Measurements from ENCODE around the gene NIPA2. TPM values are rescaled to one million over a fixed set of nuclear protein-coding genes. Genes with fewer than 3 reads are reported as not detected.

NIPA2 gene
- total RNA-seq, 3 donors from 2014 or later (not counting 1 experiment from before 2014, with no cell fraction given), result 37.3 to 41.3 (median 40.9) TPM

DNA sequence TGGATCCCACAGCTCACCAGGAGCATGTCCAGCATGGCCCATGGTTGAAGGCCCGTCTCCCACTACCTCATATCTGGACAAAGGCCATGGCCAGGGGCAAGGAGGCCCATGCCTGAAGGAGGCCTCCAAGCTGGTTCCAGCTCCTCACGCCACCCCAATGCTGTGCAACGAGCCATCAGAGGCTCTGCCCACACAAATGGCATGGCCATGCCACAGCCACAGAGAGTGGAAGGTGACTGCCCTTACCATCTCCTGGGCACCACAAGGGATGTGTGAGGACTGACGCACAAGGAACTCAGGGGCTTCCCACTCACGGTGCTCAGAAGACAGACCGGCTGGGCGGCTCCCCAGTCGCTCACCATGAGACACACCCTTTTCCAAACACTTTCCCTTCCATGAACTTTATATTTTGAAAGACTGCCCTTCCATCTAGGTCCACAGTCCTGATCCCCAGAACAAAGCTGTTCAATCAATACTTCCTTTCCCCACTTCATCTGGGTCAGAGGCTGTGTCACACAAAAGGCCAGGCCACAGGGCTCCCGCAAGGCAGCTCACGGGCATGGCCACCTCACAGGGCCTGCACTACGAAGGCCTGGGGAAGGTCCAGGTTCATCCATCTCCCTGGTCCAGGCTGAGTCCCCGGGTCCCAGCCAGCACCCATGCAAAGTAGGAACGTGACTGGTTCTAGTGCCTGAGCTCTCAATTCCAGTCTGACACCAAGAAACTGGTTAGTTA is 75.3 kb downstream of the NIPA2 start:
- ATAC-seq (no peak), DNase-seq (no peak)
- Histone ChIP-seq H3K27me3 (ENCODE audit: control insufficient read depth, insufficient read depth, low read length) (no peaks in the 10 kb centered on the region), H3K4me3 (ENCODE audit: low read length) (no peak overlapping the region), H3K4me1 (ENCODE audit: control insufficient read depth, insufficient read depth, low read length) (no peaks in the 10 kb centered on the region), H3K27ac (ENCODE audit: low read length) (no peak overlapping the region), H3K36me3 (ENCODE audit: control insufficient read depth, insufficient read depth, low read length) (no peaks in the 10 kb centered on the region), H3K9me3 (ENCODE audit: control insufficient read depth, insufficient read depth, low read length) (no peaks in the 10 kb centered on the region)
- Mint-ChIP-seq H3K4me3 (no peak overlapping the region), H3K4me1 (no peaks in the 10 kb centered on the region), H3K36me3 (no peaks in the 10 kb centered on the region), H3K27ac (no peak overlapping the region), H3K9me3 (no peaks in the 10 kb centered on the region), H3K27me3 (ENCODE audit: low read depth in 2 of 2) (no peaks in the 10 kb centered on the region)
- 93% methylated on average over 13 of the region's 13 CpGs for WGBS (ENCODE audit: insufficient coverage)
- intact Hi-C loops (cut with micrococcal nuclease), result no loop called here
- TF ChIP-seq, protein P1, sequence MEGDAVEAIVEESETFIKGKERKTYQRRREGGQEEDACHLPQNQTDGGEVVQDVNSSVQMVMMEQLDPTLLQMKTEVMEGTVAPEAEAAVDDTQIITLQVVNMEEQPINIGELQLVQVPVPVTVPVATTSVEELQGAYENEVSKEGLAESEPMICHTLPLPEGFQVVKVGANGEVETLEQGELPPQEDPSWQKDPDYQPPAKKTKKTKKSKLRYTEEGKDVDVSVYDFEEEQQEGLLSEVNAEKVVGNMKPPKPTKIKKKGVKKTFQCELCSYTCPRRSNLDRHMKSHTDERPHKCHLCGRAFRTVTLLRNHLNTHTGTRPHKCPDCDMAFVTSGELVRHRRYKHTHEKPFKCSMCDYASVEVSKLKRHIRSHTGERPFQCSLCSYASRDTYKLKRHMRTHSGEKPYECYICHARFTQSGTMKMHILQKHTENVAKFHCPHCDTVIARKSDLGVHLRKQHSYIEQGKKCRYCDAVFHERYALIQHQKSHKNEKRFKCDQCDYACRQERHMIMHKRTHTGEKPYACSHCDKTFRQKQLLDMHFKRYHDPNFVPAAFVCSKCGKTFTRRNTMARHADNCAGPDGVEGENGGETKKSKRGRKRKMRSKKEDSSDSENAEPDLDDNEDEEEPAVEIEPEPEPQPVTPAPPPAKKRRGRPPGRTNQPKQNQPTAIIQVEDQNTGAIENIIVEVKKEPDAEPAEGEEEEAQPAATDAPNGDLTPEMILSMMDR (IDR thresholded peaks at IDR 0.05), result no peak

DNA sequence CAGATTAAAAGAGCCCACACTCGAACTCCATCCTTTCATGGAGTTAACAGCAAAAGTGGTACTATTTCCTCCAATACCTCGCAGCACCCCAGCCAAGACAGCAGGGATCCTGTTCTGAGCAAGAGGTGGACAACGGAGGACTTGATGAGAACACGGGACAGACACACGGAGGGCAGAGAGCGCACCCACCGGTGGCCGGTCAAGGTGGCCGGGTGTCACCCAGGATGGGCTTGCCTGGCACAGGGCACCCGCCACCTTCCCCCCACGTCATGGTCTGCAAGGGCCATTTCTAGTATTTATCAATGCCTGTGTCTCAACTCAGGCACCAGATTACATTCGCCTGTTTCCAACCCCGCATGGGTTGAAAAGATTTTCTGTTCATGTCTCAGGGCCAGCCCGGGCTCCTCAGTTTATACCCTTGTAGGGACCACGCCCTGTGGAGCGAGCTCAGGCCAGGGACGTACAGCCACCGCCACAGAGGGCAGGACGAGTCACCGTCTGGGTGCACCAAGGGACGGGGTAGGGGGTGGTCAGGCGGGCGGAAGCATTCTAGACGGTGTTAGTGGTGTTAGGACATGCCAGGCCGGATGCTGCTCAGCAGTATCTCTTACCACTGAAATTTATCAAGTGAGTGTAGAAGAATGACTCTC is 77.5 kb downstream of the NIPA2 start:
- Histone ChIP-seq H3K27me3 (ENCODE audit: control insufficient read depth, insufficient read depth, low read length) (no peaks in the 10 kb centered on the region), H3K36me3 (ENCODE audit: control insufficient read depth, insufficient read depth, low read length) (no peaks in the 10 kb centered on the region), H3K9me3 (ENCODE audit: control insufficient read depth, insufficient read depth, low read length) (no peaks in the 10 kb centered on the region), H3K4me3 (ENCODE audit: low read length) (no peak overlapping the region), H3K4me1 (ENCODE audit: control insufficient read depth, insufficient read depth, low read length) (no peaks in the 10 kb centered on the region), H3K27ac (ENCODE audit: low read length) (no peak overlapping the region)
- Mint-ChIP-seq H3K27ac (no peak overlapping the region), H3K4me1 (no peaks in the 10 kb centered on the region), H3K27me3 (ENCODE audit: low read depth in 2 of 2) (no peaks in the 10 kb centered on the region), H3K4me3 (no peak overlapping the region), H3K36me3 (no peaks in the 10 kb centered on the region), H3K9me3 (no peaks in the 10 kb centered on the region)
- 92% methylated on average over 25 of the region's 25 CpGs for WGBS (ENCODE audit: insufficient coverage)
- no peak for ATAC-seq
- intact Hi-C loops (cut with micrococcal nuclease), result no loop called here
- TF ChIP-seq, protein P1 (IDR thresholded peaks at IDR 0.05), result no peak
- DNase-seq, result no peak

GRCh38 chr15:22916606-22917350 is 78.3 kb downstream of the NIPA2 start:
- no peaks in the 10 kb centered on the region for H3K36me3 ChIP-seq (ENCODE audit: control insufficient read depth, insufficient read depth, low read length)
- H3K4me3 Mint-ChIP-seq, result no peak overlapping the region
- TF ChIP-seq, protein P1 (IDR thresholded peaks at IDR 0.05), result no peak
- no peaks in the 10 kb centered on the region for H3K4me1 Mint-ChIP-seq
- H3K9me3 Mint-ChIP-seq, result no peaks in the 10 kb centered on the region
- H3K4me3 ChIP-seq (ENCODE audit: low read length), result no peak overlapping the region
- intact Hi-C loops (cut with micrococcal nuclease), result no loop called here
- WGBS (ENCODE audit: insufficient coverage), result 95% methylated on average over 36 of the region's 36 CpGs
- no peaks in the 10 kb centered on the region for H3K27me3 Mint-ChIP-seq (ENCODE audit: low read depth in 2 of 2)
- no peaks in the 10 kb centered on the region for H3K9me3 ChIP-seq (ENCODE audit: control insufficient read depth, insufficient read depth, low read length)
- no peaks in the 10 kb centered on the region for H3K27me3 ChIP-seq (ENCODE audit: control insufficient read depth, insufficient read depth, low read length)
- DNase-seq (no peak), ATAC-seq (no peak)
- H3K27ac ChIP-seq (ENCODE audit: low read length), result no peak overlapping the region
- H3K27ac Mint-ChIP-seq, result no peak overlapping the region
- no peaks in the 10 kb centered on the region for H3K4me1 ChIP-seq (ENCODE audit: control insufficient read depth, insufficient read depth, low read length)
- H3K36me3 Mint-ChIP-seq, result no peaks in the 10 kb centered on the region
